ENCODE results near the gene ACOT7. TPM values are rescaled to one million over a fixed set of nuclear protein-coding genes. Genes with fewer than 3 reads are reported as not detected.

ACOT7 gene
- total and polyA plus RNA-seq, 2 of the 13 experiments (the other 11 are each of a cell fraction or from before 2014, with no cell fraction given): 33.0 to 55.8 TPM

DNA sequence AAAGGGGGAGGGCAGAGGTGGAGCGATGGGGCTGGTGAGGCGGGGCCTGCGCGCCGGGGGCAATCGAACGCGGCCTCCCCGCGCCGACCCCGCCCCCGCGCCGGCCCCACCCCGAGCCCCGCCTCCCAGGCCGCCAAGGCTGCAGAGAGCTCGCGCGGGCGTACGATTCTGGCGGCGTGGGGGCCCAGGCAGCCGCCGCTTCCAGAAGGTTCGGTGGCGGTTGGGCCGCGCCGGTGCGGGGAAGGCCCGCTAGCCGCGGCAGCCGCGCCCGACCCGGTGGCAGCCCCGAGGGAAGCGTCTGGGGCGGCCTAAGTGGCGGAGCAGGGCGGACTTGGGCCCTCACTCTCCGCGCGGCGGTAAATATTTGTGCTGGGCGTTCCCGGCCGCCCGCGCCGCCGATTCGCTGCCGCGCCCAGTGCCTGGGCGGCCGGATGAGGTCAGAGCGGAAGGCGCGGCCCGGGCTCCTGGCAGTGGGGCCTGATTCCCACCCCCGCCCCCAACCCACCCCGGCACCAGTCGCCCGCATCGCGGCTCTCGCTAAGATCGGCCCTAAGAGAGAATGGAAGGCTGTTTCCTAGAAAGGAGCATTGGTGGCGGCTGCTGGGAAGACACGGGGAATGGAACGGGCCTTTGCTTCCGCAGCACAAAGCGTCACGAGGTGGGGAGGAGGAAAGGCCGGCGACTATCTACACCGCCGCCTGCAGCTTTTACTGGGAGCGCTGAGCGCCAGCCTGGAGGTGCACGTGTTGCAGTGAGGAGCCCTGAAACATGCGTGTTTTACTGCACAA is at the start of gene ACOT7 (continued):
- TF ChIP-seq, protein P1, sequence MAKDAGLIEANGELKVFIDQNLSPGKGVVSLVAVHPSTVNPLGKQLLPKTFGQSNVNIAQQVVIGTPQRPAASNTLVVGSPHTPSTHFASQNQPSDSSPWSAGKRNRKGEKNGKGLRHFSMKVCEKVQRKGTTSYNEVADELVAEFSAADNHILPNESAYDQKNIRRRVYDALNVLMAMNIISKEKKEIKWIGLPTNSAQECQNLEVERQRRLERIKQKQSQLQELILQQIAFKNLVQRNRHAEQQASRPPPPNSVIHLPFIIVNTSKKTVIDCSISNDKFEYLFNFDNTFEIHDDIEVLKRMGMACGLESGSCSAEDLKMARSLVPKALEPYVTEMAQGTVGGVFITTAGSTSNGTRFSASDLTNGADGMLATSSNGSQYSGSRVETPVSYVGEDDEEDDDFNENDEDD (CRISPR knock-in tag; IDR thresholded peaks at IDR 0.05; ENCODE audit: borderline replicate concordance): peak; percentile 31; the same call in 1 of the 2 replicates
- TF ChIP-seq, protein P2, sequence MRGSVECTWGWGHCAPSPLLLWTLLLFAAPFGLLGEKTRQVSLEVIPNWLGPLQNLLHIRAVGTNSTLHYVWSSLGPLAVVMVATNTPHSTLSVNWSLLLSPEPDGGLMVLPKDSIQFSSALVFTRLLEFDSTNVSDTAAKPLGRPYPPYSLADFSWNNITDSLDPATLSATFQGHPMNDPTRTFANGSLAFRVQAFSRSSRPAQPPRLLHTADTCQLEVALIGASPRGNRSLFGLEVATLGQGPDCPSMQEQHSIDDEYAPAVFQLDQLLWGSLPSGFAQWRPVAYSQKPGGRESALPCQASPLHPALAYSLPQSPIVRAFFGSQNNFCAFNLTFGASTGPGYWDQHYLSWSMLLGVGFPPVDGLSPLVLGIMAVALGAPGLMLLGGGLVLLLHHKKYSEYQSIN (CRISPR knock-in tag; IDR thresholded peaks at IDR 0.05; ENCODE audit: borderline replicate concordance): no peak
- TF ChIP-seq DNMT1 (CRISPR knock-in tag; IDR thresholded peaks at IDR 0.05) (no peak), ZNF263 (CRISPR knock-in tag; IDR thresholded peaks at IDR 0.05) (no peak), JUN (CRISPR knock-in tag; IDR thresholded peaks at IDR 0.05) (no peak; the same call in 1 of the 2 replicates), MED1 (CRISPR knock-in tag; IDR thresholded peaks at IDR 0.05) (peak; percentile 41; the same call in 1 of the 2 replicates), STAT5B (CRISPR knock-in tag; IDR thresholded peaks at IDR 0.05) (no peak), JARID2 (CRISPR knock-in tag; IDR thresholded peaks at IDR 0.05; ENCODE audit: insufficient replicate concordance) (no peak), SSRP1 (CRISPR knock-in tag; IDR thresholded peaks at IDR 0.05) (no peak), ZSCAN20 (CRISPR knock-in tag; IDR thresholded peaks at IDR 0.05; ENCODE audit: borderline replicate concordance) (peak; percentile 80; the same call in 1 of the 2 replicates), ZNF83 (CRISPR knock-in tag; IDR thresholded peaks at IDR 0.05; ENCODE audit: borderline replicate concordance) (no peak), KAT8 (CRISPR knock-in tag; IDR thresholded peaks at IDR 0.05) (no peak; the same call in 1 of the 2 replicates), XRCC5 (optimal IDR thresholded peaks at IDR 0.05; ENCODE audit: low read length) (no peak), ZNF556 (CRISPR knock-in tag; IDR thresholded peaks at IDR 0.05; ENCODE audit: borderline replicate concordance) (peak; percentile 66; the same call in 1 of the 2 replicates), GFI1 (CRISPR knock-in tag; IDR thresholded peaks at IDR 0.05; ENCODE audit: borderline replicate concordance) (peak; percentile 55; the same call in 1 of the 2 replicates)
- TF ChIP-seq, protein P3, sequence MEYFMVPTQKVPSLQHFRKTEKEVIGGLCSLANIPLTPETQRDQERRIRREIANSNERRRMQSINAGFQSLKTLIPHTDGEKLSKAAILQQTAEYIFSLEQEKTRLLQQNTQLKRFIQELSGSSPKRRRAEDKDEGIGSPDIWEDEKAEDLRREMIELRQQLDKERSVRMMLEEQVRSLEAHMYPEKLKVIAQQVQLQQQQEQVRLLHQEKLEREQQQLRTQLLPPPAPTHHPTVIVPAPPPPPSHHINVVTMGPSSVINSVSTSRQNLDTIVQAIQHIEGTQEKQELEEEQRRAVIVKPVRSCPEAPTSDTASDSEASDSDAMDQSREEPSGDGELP (IDR thresholded peaks at IDR 0.05; ENCODE audit: borderline replicate concordance, low read depth): peak; percentile 24; the same call in 1 of the 2 replicates
- TF ChIP-seq, protein P4, sequence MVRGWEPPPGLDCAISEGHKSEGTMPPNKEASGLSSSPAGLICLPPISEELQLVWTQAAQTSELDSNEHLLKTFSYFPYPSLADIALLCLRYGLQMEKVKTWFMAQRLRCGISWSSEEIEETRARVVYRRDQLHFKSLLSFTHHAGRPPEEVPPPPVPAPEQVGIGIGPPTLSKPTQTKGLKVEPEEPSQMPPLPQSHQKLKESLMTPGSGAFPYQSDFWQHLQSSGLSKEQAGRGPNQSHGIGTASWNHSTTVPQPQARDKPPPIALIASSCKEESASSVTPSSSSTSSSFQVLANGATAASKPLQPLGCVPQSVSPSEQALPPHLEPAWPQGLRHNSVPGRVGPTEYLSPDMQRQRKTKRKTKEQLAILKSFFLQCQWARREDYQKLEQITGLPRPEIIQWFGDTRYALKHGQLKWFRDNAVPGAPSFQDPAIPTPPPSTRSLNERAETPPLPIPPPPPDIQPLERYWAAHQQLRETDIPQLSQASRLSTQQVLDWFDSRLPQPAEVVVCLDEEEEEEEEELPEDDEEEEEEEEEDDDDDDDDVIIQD (CRISPR knock-in tag; IDR thresholded peaks at IDR 0.05; ENCODE audit: low read depth): no peak
- TF ChIP-seq, protein P5, sequence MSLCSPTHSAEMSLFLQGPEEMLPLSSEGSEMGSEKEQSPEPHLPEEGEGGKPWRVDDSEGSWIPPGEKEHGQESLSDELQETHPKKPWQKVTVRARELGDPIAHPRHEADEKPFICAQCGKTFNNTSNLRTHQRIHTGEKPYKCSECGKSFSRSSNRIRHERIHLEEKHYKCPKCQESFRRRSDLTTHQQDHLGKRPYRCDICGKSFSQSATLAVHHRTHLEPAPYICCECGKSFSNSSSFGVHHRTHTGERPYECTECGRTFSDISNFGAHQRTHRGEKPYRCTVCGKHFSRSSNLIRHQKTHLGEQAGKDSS (CRISPR knock-in tag; IDR thresholded peaks at IDR 0.05; ENCODE audit: borderline replicate concordance, low read depth): no peak
- TF ChIP-seq, protein P6, sequence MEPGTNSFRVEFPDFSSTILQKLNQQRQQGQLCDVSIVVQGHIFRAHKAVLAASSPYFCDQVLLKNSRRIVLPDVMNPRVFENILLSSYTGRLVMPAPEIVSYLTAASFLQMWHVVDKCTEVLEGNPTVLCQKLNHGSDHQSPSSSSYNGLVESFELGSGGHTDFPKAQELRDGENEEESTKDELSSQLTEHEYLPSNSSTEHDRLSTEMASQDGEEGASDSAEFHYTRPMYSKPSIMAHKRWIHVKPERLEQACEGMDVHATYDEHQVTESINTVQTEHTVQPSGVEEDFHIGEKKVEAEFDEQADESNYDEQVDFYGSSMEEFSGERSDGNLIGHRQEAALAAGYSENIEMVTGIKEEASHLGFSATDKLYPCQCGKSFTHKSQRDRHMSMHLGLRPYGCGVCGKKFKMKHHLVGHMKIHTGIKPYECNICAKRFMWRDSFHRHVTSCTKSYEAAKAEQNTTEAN (CRISPR knock-in tag; conservative IDR thresholded peaks at IDR 0.05): no peak; the same call in 1 of the 2 replicates

All from HepG2 (cell line).